A549 (cell line): Measurements from ENCODE around the gene GYS1.

Experiments used
- POLR2A ChIP-seq: IDR thresholded peaks from 2 replicates; pipeline ENCODE4 v1.6.1; 2012; ENCODE audit warnings: mild to moderate bottlenecking, low read length
- SREBF2 ChIP-seq: fragments of 450-650 bp; IDR thresholded peaks from 2 replicates; pipeline ENCODE4 v1.6.1; 2014; ENCODE audit warnings: mild to moderate bottlenecking, moderate library complexity

- TF ChIP-seq SREBF2 (no peak), POLR2A (no peak)
Observed at GRCh38 chr19:49019242-49019932, 26.3 kb upstream of the GYS1 start.
